NCI-H1930 (cell line): ENCODE results near the gene ECE1.

Experiments
- DNase-seq, 2 experiments: peaks; one replicate each; lab custom pipeline; 2025; lab: John Stamatoyannopoulos, UW

The ECE1 gene

DNA sequence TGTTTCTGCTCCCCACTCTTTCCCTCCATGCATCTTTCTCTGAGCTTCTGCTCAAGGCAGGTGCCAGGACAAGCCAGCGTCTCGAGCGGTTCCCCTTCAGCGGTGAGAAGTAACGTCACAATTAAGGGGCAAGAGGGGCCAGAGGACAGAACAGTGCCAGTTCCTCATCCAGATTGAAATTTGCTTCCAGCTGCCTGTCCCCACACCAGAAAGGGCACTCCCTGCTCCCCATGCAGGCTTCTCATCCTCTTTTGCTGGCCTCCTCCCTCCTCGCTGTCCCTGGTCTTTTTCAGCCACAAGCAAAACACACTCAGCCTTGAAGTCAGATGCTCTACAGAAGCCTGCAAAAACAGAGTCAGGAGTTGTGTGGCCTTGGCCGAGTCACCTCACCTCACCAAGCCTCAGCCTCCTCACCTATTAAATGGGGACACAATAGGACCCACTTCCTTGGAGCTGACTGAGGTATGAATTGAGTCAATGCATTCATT, 35.0 kb upstream of the ECE1 start:
- DNase-seq: no peak

DNA sequence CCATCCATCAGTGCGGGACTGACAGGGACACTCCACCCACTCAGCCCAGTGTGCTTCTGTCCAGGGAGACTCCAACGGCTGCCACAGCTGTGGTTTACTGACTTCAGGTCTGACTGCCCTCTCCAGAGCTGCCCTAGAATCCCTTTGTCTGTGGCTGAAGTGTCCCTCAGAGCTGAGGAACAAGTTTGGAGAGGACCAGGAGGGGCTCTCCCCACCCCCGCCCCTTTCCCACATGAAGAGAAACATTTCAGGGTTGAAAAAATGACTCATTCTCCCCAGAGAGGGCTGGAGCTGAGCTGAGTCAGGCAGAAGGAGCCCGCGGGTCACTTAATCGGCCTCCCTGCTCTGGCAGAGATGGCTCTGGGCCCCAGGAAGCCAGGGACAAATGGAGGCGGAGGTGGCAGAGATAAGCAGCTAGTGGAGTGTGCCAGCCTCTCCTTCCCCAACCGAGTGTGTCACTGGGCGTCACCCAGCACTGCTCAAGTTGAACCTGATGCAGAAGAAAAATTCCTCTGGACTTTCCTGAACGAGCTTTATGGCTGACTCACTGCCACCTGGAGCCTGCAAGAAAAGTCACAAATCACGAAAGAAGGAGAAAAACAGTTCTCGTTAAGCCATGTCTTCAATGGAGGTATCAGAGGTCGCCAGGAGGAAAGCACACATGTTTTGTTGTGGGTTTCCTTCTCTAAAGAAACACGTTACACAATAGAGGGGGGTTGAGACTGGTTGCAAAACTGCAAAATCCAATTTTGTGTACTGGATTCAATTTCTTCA, 34.3 kb upstream of the ECE1 start:
- no peak for DNase-seq

DNA sequence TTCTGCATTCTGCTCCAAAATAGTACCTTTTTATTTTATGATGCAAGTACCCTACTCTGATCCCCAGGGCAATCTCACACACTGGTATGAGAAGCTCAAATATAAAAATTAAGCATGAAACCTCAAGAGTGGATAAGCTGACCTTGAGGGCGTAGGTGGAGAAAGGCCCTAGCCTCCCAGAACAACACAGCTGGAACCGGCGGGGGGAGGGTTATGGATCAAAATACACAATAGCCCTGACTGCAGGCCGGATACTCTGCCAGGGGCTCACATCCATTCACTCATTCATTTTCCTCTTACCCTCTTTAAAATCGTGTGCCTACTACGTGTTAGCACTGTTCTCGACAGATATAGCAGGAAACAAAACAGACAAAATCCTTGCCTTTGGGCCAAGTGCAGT, 32.8 kb upstream of the ECE1 start:
- no peak for DNase-seq

DNA sequence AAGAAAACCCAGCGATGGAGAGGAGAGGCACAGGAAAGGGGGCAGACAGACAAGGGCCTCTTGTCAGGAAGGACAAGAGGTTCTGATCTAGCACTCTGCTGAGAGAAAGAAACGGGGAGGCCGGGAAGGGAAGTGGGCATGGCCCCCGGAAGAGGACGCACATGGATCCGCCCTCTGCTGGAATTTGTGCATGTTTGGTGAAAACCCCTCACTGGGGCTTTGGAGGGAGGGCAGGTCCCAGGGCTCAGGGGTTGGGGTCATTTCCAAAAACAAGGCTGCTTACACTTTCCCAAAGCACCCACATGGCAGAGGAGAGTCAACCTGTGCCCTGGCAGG, 32.4 kb upstream of the ECE1 start:
- no peak for DNase-seq

DNA sequence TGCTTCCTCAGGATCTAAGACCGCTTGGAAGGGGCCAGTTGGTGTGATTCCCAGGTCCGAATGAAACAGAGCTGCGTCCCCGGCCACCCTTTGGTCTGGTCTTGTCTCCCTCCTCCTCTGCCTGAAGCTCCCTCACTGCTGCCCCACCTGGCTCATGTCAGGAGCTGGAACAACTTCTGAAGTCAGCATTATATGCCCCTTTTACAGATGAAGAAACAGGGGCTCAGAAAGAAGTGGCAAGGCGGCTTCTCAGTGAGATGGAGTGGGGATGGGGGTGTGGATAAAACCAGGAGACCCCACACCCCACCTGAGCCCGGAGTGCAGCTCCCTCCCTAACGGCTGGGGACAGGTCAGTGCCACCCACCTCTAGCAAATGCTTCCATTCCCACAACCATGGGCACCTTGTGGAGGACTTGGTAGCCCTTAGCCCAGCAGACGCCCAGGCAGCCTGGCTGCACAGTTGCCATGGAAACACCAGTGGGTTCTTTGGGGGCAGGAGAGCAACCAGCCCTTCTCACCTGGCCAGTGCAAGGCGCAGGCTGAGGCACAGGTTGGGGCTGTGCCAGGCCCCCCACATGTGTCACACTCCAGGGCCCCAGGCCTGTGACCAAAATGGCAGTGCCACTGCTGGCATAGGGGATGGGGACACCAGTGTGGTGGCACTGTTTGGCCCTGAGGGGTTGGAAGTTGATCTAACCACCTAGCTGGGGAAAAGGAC, 31.9 kb upstream of the ECE1 start:
- no peak for DNase-seq

DNA sequence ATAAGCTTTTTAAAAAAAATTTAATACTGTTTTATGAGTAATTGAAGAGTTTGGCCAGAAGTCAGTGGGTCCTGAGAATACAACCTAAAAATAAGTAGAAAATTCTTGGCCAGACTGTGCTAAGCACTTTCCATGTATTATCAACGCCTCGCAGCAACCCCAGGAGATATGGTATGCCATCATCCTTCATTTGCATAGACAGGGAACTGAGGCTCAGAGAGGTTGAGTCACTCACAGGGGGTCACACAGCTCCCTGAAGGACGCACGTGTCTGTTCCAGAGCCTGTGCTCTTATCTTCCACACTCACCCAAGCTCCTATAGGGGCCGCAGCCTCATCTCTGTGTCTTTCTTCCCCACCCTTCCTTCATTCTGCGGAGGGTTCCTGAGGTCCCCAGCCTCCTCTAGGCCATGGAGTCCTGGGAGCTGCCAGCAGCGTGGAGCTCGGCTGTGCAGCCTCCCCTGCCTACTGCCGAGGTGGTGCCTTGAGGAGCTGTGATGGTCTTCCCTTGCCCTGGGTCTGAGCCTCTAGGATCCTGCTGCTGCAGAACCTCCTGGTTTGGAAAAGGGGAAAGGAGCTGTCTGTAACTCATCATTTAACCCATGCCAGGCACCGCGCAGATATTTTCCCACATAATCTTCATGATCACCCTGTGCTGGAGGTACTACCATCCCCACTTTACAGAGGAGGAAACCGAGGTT, 30.3 kb upstream of the ECE1 start:
- no peak for DNase-seq

DNA sequence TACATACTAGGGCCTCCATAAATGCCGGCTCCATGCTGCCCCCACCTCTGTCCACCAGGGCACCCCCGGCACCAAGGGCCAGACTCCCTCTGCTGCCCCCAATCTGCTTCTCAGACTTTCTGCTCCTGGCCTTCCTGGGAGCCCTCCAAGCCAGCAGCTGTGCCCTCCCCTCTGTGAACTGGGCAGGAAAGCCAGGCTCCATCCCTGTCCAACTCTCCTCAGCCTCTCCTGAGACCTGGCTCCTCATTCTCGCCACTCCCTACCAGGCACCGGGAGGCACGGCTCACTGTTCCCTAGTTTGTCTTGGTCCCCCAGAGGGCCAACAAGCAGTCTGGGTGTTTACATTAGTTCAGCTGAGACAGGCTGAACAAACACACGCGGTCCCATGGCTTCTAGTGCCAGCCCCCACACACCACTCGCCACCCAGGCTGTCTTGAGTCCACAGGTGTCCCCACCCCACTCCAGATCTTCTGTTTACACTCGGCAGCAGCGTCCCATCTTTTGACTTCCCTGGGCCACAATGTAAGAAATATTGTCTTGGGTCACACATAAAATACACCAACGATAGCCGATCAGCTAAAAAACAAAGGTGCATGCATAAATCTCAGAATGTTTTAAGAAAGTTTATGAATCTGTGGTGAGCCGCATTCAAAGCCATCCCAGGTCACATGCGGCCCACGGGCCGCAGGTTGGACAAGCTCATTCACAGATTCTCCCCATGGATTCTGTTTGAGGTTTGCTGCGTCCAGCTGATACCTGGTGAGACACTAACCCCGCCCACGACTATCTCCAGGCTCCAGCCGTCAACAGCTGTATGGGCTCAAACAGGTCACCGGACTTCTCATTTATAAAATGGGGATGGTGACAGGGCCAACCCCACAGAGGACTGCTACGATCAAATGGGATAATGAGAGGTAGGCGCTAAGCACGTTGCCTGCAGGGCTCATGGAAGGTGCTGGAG, 29.5 kb upstream of the ECE1 start:
- DNase-seq: no peak

DNA sequence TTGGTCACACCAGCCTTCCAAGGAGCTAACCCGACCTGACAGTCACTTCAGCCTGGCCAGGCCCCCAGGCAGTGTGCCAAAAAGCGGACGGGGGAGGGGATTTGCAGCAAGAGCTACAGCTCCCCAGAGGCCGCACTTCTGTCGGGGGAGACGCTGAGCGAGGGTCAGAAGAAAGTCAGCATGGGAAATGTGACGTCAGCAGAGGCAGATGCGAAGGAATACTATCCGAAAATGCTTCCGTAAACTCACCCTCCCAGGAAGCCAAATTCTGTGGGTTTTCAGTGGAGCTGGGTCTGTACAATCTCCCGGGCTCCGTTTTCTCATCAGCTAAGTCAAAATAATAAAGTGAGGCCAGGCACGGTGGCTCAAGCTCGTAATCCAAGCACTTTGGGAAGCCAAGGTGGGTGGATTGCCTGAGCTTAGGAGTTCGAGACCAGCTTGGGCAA, 28.5 kb upstream of the ECE1 start:
- no peak for DNase-seq

DNA sequence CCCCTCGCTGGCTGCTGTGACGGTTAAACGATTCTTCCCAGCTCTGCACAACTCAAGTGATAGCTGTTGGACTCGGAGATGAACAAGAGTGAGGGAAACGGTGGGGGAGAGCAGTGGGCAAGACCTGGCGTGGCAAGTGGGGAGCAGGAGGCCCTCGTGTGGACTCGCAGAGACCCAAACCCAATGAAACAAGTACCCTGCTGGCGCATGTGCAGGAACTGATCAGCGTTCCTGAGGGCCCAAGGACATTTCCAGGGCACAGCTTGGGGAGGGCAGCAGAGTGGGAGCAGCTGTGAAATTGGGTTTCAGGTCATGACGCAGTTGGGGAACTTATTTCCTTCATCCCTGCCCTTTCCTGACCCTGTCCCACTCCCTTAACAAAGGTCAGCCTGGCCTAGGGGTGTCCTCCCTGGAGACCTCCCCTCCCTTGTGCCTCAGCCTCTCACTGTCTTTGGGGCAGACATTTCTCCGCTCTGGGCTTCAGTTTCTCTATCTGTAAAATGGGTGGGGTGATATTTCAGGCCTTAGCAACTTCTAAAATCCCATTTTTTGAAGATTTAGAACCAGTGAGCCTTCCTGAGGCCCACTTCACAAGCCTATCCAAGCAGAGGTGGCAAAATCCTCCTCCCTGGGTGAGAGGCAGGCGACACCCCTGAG, 27.9 kb upstream of the ECE1 start:
- no peak for DNase-seq

DNA sequence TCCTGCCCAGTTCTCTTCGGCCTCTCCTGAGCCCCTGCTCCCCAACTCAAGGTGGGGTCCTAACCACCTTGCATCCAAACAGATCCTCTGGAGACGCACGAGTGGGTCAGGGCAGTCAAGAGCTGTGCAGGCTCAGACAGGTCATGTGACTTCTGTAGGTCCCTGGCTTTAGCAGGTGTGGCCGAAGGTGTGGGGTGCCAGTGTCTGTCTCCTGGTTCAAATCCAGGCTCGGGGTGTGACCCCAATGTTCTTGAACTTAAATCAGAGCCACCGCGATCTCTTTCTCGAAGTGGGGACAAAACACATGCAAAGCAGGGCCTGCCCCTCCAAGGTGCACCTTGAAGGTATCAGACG, 27.4 kb upstream of the ECE1 start:
- no peak for DNase-seq

DNA sequence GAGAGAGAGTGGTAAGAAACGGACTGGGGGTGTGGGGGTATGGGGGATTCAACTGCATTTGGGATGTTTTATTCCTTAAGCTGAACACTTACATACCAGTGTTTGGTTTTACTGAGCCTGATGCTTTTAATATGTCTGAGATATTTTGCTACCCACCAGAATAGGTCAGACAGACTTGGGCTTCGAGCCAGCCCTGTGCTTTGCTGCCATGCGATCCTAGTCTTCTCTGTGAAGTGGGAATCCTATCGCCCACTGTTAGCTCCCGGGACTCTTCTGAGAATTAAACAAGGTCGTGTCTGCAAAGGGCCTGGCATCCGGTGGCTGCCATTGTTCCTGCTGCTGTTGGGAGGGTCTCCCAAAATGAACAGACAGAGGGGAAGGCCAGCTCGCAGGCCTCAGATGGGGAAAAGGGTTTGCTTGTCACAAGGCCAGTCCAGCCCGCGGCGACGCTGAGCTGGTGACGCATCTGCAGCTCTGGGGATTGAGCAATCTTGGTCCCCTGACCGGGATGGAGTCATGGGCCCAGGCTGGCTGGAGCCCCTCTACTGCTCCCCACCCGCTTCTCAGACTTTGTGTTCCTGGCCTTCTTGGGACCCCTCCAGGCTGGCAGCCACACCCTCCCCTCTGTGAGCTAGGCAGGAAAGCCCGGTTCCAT, 26.9 kb upstream of the ECE1 start:
- no peak for DNase-seq

DNA sequence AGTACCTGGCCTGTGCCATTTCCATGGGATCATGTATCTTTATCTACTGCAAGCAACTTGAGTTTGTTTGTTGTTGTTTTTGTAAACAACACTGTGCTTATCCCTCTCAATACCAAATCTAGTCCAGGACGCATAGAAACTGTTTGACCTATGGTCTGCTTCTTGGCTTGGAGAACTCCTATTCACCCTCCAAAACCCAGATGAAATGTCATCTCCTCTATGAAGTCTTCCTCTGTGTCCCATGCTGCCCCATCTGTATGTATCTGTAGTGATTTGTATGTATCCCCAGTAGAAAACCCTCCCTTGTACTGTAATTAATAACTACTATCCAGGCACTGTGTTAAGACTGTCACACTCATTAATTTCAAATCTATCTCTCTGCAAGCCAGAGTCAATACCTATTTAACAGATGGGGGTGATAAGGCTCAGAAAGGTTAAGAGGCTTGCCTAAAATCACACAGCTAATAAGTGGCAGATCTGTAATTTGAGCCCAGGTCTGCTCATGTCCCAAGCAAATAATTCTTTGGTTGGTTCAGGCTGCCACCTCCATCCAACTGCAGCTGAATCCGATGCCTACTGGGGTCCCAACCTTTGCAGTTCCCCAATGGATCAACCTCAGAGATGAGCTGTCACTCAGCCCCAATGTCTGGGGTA, 24.6 kb upstream of the ECE1 start:
- DNase-seq: no peak

DNA sequence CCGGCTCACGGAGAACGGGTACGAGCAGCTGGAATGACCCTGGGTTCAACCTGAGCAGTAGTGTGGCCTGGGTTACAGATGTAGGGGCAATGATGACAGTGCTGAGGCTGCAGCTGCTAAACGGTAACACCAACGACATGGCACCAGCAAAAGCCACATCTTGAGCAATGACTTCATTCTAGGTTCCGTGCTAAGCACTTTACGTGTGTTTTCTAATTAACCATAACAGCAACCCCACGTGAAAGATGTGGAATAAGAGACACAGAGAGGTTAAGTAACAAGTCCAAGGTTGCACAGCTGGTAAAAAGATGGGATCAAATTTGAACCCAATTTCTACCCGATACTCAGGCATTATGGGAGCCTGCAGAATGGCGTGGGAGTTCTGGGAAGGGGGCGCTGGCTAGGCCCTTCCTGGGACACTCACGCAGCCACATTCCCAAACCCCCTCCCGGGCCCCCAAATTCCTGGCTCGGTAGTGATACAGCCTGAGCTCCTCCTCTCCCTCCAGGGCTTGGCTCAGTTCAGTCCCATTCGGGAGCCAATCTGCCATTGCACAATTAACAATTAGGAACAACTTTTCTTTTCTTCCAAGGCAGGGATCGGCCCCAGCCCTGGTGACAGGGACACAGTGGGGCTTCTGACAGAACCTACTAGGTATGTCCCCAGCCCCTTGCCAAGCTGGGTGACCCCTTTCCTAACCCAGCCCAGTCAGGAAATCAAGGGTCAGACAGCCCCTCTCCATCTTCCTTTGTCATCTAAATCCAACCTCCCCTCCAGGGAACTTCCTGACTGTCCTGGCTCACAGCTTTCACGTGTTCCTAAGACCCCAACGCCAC, 23.8 kb upstream of the ECE1 start:
- DNase-seq: no peak

DNA sequence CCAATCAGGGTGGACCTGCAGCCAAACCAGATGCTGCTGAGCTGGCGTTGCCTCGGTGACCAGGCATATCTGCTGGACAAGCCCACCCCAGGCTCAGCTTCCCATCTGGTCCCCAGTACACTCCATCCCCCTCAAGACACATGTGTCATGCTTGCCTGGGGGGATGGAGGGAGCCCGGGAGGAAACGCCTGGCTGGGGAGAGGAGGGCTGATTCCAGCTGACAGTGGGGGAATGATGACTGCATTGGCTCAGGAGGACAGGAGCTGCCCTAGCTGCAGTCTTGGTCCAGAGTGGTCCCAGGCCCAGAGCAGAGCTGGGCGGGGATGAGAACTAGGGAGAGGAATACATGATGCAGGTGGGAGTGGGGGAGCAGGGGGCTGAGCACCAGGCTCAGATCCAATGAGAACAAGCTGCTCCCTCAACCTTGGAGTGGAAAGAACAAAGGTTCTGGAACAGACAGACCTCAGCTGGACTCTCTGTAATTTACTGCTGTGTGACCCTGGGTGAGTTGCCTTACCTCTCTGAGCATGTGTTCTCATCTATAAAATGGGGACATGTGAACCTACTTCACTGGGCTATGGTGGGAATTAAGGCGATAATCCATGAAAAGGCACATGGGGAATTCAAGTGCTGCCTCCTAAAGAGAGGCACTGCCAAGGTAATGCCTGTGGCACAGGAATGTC, 23.1 kb upstream of the ECE1 start:
- DNase-seq: no peak

DNA sequence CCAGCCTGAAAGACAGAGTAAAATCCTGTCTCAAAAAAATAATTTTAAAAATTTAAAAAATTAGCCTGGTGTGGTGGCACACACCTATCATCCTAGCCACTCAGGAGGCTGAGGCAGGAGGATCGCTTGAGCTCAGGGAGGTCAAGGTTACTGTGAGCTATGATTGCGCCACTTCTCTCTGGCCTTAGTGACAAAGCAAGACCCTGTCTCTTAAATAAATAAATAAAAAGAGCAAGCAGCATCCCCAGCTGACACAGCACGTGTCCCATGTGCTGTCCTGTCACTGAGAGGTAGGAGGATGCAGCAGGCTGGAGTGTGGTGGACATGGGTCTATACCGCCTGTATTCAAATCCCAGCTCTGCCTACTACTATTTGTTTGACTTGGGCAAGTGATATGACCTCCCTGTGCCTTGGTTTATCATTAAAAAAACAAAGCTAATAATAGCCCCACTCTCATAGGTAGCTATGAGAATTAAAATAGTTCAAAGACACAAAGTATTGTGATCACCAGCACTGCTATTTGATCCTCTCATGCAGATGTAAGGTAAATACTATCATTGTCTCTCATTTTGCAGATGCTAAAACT, 22.2 kb upstream of the ECE1 start:
- no peak for DNase-seq

DNA sequence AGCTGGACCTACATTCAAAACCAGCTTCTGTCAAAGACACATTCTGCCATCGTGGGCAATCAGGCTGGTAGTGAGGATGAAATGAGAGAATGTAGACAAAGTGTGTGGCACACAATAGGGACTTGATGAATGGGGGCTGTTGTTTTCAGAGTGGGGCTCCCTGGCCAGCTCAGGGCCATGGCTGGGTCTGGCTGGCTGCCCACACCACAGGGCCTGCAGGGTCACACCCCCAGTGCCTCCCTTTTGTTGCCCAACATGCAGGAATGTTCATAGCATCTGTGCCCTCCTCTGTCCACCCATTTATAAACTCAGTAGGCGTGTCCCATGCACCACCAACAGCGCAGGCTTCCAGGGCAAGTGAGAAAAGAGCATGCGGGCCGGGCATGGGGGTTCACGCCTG, 20.8 kb upstream of the ECE1 start:
- no peak for DNase-seq

DNA sequence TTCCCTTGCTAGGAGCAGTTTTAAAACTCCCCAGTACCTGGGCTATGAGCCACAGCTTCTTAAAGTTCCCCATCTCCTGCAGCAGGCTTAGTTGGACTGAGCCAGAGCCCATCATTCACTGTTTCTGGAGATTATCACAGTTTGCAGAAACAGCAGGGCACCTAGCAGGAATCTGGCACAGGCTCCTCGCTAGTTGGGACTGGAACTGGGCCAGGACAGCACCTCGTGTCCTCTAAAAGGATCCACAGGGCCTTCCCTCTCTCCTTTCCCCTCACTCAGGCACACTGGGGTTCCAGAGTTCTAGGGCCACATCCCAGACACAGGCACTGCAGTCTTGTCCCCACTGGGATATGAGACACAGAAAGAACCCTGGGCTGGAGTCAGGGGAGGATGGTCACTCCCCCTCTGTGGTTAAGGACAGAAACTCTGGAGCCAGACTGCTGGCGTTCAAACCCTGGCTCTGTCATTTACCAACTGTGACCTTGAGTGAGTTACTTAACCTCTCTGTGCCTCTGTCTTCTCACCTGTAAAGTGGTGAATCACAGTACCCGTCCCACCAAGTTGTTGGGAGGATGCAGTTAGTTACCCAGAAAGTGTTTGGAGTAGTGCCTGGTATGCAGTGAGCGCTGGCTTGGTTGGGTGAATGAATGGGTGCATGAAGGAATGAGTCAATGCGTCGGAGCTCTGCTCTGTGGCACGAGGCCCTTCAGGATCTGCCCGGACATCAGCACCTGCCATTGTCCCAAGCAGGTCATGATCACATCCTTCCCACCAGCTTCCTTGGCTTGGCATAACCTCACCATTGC, 18.8 kb upstream of the ECE1 start:
- no peak for DNase-seq

DNA sequence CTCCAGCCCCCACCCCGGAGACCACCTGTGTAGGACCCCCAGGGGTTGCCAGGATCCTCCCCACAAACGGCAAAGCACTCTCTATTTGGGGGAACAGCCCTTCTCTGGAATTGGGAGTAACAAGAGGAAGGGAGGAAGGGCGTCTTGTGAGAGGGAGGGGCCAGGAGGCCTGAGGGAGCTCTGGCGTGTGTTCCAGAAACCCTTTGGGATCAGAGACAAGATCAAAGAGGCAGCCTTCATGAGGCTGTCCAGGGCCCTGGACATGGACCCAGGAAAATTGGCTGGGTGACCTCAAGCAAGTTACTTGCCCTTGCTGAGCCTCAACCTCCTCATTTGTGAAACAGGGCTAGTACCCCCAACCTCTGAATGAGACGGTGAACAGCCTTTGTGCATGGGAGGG, 18.1 kb upstream of the ECE1 start:
- DNase-seq: no peak
